Astrocyte (in vitro differentiated cells and primary cell): Measurements from ENCODE around the gene RFX1.

Experiments used
- EZH2 ChIP-seq: IDR thresholded peaks from 2 replicates; pipeline ENCODE4 v1.6.1; 2012; ENCODE audit warnings: mild to moderate bottlenecking, low read length, inconsistent platforms; ENCODE audit not compliant: insufficient read depth
- TF ChIP-seq, protein P1 (sequence below): IDR thresholded peaks from 2 replicates; pipeline ENCODE4 v1.5.1; 2011; ENCODE audit warnings: low read depth, mild to moderate bottlenecking, inconsistent platforms, low read length, moderate library complexity; ENCODE audit not compliant: insufficient read depth

DNA sequence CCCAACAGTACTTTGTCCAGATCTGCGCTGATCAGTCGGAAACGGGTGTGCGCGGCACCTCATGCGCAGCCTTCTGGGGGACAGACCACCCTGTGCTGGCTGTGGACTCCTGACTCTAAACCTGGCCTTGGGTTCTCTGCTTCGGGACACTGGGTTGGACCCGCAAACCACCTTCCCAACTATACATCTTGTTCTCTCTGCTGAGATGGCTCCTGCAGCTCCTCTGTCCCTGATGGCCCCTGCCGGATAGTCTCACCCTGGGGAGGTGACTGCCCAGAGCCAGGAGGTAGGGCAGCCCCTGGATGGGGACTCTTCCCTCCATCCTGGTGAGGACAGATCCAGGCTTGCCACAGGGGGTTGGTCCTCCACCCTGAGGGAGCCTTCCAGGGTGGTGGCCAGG is 23.3 kb downstream of the RFX1 start:
- TF ChIP-seq, protein P1, sequence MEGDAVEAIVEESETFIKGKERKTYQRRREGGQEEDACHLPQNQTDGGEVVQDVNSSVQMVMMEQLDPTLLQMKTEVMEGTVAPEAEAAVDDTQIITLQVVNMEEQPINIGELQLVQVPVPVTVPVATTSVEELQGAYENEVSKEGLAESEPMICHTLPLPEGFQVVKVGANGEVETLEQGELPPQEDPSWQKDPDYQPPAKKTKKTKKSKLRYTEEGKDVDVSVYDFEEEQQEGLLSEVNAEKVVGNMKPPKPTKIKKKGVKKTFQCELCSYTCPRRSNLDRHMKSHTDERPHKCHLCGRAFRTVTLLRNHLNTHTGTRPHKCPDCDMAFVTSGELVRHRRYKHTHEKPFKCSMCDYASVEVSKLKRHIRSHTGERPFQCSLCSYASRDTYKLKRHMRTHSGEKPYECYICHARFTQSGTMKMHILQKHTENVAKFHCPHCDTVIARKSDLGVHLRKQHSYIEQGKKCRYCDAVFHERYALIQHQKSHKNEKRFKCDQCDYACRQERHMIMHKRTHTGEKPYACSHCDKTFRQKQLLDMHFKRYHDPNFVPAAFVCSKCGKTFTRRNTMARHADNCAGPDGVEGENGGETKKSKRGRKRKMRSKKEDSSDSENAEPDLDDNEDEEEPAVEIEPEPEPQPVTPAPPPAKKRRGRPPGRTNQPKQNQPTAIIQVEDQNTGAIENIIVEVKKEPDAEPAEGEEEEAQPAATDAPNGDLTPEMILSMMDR = no peak
- no peak for TF ChIP-seq EZH2
